ENCODE data around the gene CDC42SE1. TPM values are rescaled to one million over a fixed set of nuclear protein-coding genes. Genes with fewer than 3 reads are reported as not detected.
A peak's percentile ranks its signal among the peaks of the same experiment; 100 is the strongest.

Gene CDC42SE1
- total and polyA plus RNA-seq, 9 of the 15 experiments (the other 6 are each of a cell fraction or from before 2014, with no cell fraction given) = 78.1 to 189 (median 114) TPM

DNA sequence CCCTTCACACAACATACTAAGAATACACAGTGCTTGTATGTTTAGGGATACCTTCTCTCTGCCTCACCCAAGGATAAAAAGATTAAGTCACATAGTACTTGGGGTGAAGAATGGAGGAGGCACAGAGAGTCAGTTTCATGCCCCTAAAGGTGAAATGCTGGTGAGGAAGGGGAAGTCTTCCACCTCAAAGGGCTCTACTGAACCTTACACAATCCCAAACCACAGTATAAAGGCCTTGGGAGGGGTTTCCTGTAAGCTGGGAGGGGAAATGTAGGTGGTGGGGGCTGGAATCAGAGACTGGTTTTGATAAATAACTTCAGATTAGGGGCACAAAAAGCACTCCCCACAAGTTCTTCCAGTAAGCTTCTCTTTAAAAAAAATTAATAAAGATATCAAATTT lies 56.2 kb downstream of the CDC42SE1 start:
- H3K4me3 ChIP-seq = no peak overlapping the region
- DNase-seq (ENCODE audit: extremely low read depth in 1 of 4, low spot score in 3 of 4) = no peak
- no peak overlapping the region for H3K27ac ChIP-seq (ENCODE audit: extremely low read depth, low read depth, low read length)
- no peak overlapping the region for H3K4me2 ChIP-seq (ENCODE audit: insufficient read depth, low read length)
- FAIRE-seq = no peak
- no peaks in the 10 kb centered on the region for H3K27me3 ChIP-seq (ENCODE audit: control insufficient read depth in 2 of 2, insufficient read depth in 2 of 2, low read length in 2 of 2)
- H3K4me1 ChIP-seq (replicated peaks in 1 of 2; ENCODE audit: control insufficient read depth in 2 of 2, insufficient read depth in 2 of 2, low read length in 2 of 2) = peaks cover 51 to 67% of the 10 kb centered on the region in 2 experiments
- no peaks in the 10 kb centered on the region for H4K20me1 ChIP-seq (replicated peaks; ENCODE audit: control insufficient read depth, insufficient read depth, low read length)
- CTCF ChIA-PET (ENCODE audit: low intra/inter-chr PET ratio) = no interaction called here
- no peaks in the 10 kb centered on the region for H3K9me3 ChIP-seq (replicated peaks; ENCODE audit: control insufficient read depth, insufficient read depth, low read depth, low read length)
- H2AFZ ChIP-seq (ENCODE audit: low read depth, low read length) = no peak overlapping the region
- ATAC-seq = no peak
- no peak overlapping the region; a peak in 1 of 4 replicates for H3K9ac ChIP-seq (ENCODE audit: insufficient read depth in 1 of 2, low read depth in 2 of 2, low read length in 2 of 2)
- no TSS peak for BruUV-seq (replicated peaks)
- in situ Hi-C loops (cut with MboI) (no loop called here), intact Hi-C loops (cut with micrococcal nuclease) (no loop called here)
- peaks cover 9% of the 10 kb centered on the region; the same call in 1 of the 3 replicates for H3K79me2 ChIP-seq (ENCODE audit: control insufficient read depth, insufficient read depth, low read length)
- H3K36me3 ChIP-seq (ENCODE audit: control insufficient read depth, insufficient read depth, low read length) = peaks cover 3% of the 10 kb centered on the region; the same call in 2 of the 3 replicates
- POLR2A ChIA-PET = interaction anchor here (0.9 kb wide), 1 partner anchor 27 kb away, joined by 3 read pairs; no protein-coding TSS in a partner anchor
- no peaks in the 10 kb centered on the region for H3K9me1 ChIP-seq (ENCODE audit: control insufficient read depth, insufficient read depth, low read length)
- TF ChIP-seq ARHGAP35 (IDR thresholded peaks at IDR 0.05; ENCODE audit: partially characterized antibody) (no peak), SPI1 (IDR thresholded peaks at IDR 0.05; ENCODE audit: borderline replicate concordance, low read depth, low read length) (0 out of 2 replicates have a peak, but pooled peaks have one; percentile 24)

DNA sequence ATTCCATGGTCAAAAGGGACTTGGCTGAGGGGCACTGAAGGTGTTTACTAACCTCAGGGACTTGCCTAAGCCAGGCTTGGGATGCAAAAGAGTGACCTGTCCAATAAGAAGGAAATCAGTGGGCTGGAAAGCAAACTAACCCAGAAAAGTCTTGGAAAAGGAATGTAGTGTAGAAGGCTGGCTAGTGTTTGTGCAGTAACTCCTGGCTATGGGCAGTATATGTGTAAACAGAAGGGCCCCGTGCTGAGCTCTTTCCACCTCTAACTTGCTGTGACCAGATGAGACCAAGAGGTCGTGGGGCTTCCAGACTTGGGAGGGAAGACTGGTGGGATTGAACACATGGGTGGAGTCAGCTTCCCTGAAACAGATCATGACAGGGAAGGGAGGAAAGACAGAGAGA lies 56.8 kb downstream of the CDC42SE1 start:
- Histone ChIP-seq H3K4me2 (ENCODE audit: insufficient read depth, low read length) (no peak overlapping the region), H3K9me3 (replicated peaks; ENCODE audit: control insufficient read depth, insufficient read depth, low read depth, low read length) (no peaks in the 10 kb centered on the region), H3K9me1 (ENCODE audit: control insufficient read depth, insufficient read depth, low read length) (no peaks in the 10 kb centered on the region), H3K9ac (ENCODE audit: insufficient read depth in 1 of 2, low read depth in 2 of 2, low read length in 2 of 2) (peak overlapping the region in 1 of 2 experiments; percentile 69; a peak in 1 of 4 replicates), H3K36me3 (ENCODE audit: control insufficient read depth, insufficient read depth, low read length) (peaks cover 7% of the 10 kb centered on the region; the same call in 2 of the 3 replicates), H4K20me1 (replicated peaks; ENCODE audit: control insufficient read depth, insufficient read depth, low read length) (no peaks in the 10 kb centered on the region), H3K4me3 (no peak overlapping the region), H3K4me1 (replicated peaks in 1 of 2; ENCODE audit: control insufficient read depth in 2 of 2, insufficient read depth in 2 of 2, low read length in 2 of 2) (peaks cover 51 to 64% of the 10 kb centered on the region in 2 experiments), H2AFZ (ENCODE audit: low read depth, low read length) (no peak overlapping the region), H3K79me2 (ENCODE audit: control insufficient read depth, insufficient read depth, low read length) (peaks cover 9% of the 10 kb centered on the region; the same call in 1 of the 3 replicates), H3K27me3 (ENCODE audit: control insufficient read depth in 2 of 2, insufficient read depth in 2 of 2, low read length in 2 of 2) (no peaks in the 10 kb centered on the region), H3K27ac (ENCODE audit: extremely low read depth, low read depth, low read length) (peak overlapping the region; percentile 14; the same call in 1 of the 3 replicates)
- DNase-seq (ENCODE audit: extremely low read depth in 1 of 4, low spot score in 3 of 4) (no peak), FAIRE-seq (no peak), ATAC-seq (no peak)
- CTCF ChIA-PET (ENCODE audit: low intra/inter-chr PET ratio) = no interaction called here
- TF ChIP-seq ZNF764 (CRISPR knock-in tag; IDR thresholded peaks at IDR 0.05; ENCODE audit: low read depth) = no peak
- TF ChIP-seq ZBTB34 (CRISPR knock-in tag; IDR thresholded peaks at IDR 0.05) = no peak
- no peak for TF ChIP-seq TBP (optimal IDR thresholded peaks at IDR 0.05; ENCODE audit: low read depth, low read length)
- TF ChIP-seq ZZZ3 (IDR thresholded peaks at IDR 0.05) = no peak
- TF ChIP-seq MIER1 (IDR thresholded peaks at IDR 0.05; ENCODE audit: low read depth) = no peak
- TF ChIP-seq NR2F6 (CRISPR knock-in tag; IDR thresholded peaks at IDR 0.05) = no peak
- WGBS (ENCODE audit: insufficient coverage, low coverage, missing lambda C conversion rate) = 17% methylated on average over 2 of the region's 2 CpGs
- in situ Hi-C loops (cut with MboI) = no loop called here
- intact Hi-C loops (cut with micrococcal nuclease) = no loop called here
- BruUV-seq (replicated peaks) = no TSS peak
- POLR2A ChIA-PET = interaction anchor here (0.7 to 2.0 kb wide), 2 partner anchors 25 to 119 kb away, joined by 3 to 6 read pairs; no protein-coding TSS in a partner anchor

All from K562 (cell line).